ENCODE measurements around the gene METRN.

- TF ChIP-seq EZH2 (IDR thresholded peaks at IDR 0.05; ENCODE audit: insufficient read depth, poor library complexity, severe bottlenecking) (no peak), EZH2phosphoT487 (IDR thresholded peaks at IDR 0.05; ENCODE audit: insufficient read depth, low read depth) (no peak)
Observed at GRCh38 chr16:760065-760464, 45.1 kb downstream of the METRN start.
